H1 (cell line): ENCODE measurements around the gene FRMD5. TPM values are rescaled to one million over a fixed set of nuclear protein-coding genes. Genes with fewer than 3 reads are reported as not detected.

Experiments used
- CTBP2 ChIP-seq: IDR thresholded peaks from 2 replicates; pipeline ENCODE4 v1.7.0; 2011; ENCODE audit warnings: borderline replicate concordance, mild to moderate bottlenecking, moderate library complexity, mixed read lengths, low read length; ENCODE audit not compliant: insufficient read depth, insufficient read length
- HDAC2 ChIP-seq, 2 experiments: fragments of 300-600 bp in 1 of 2; sonication (generic) in 1 of 2; IDR thresholded peaks; 2 replicates each; pipeline ENCODE4 v1.6.1; 2011 to 2012; ENCODE audit warnings: low read depth in 2 of 2, low read length in 2 of 2, mild to moderate bottlenecking in 2 of 2, moderate library complexity in 2 of 2, borderline replicate concordance in 1 of 2, inconsistent platforms in 1 of 2
- SIX5 ChIP-seq: IDR thresholded peaks from 2 replicates; pipeline ENCODE4 v1.6.1; 2011; ENCODE audit warnings: mild to moderate bottlenecking, low read depth, low read length
- SP2 ChIP-seq: IDR thresholded peaks from 2 replicates; pipeline ENCODE4 v1.6.1; 2012; ENCODE audit warnings: mild to moderate bottlenecking, low read length, inconsistent platforms
- TAF7 ChIP-seq: optimal IDR thresholded peaks from 2 replicates; pipeline ENCODE3; 2011; ENCODE audit warnings: low read depth, mild to moderate bottlenecking, inconsistent platforms, low read length, moderate library complexity, borderline replicate concordance
- polyA plus RNA-seq, 7 experiments: library from polyadenylated mRNA; depleted of rRNA in 3 of 7; stranded (reverse) in 5 of 7; unstranded in 2 of 7; fragments of >200 nt in 5 of 7; fragments of 200-250 nt in 2 of 7; gene quantifications; 1 replicate in 5 of 7; 2 replicates in 1 of 7; 4 replicates in 1 of 7; pipeline versions ENCODE4 v1.2.1 to v1.2.3, GENCODE V29; 2011 to 2013; ENCODE audit warnings: missing spikeins in 2 of 7, mixed read lengths in 2 of 7
- total RNA-seq: library from RNA; stranded (reverse); fragmentation: NEBNext Ultra II Directional; extraction: Animal tissue kit (Norgen Biotek cat#: 25700); gene quantifications from 2 replicates; pipeline ENCODE4 v1.2.1, GENCODE V29; 2021
- TF ChIP-seq, protein P1 (sequence below): IDR thresholded peaks from 2 replicates; pipeline ENCODE4 v1.6.1; 2011; ENCODE audit warnings: low read depth, mild to moderate bottlenecking, low read length; ENCODE audit not compliant: insufficient read depth

FRMD5 gene
- total and polyA plus RNA-seq, 2 of the 8 experiments (the other 6 are each of a cell fraction or from before 2014, with no cell fraction given): 10.1 to 12.6 TPM

DNA sequence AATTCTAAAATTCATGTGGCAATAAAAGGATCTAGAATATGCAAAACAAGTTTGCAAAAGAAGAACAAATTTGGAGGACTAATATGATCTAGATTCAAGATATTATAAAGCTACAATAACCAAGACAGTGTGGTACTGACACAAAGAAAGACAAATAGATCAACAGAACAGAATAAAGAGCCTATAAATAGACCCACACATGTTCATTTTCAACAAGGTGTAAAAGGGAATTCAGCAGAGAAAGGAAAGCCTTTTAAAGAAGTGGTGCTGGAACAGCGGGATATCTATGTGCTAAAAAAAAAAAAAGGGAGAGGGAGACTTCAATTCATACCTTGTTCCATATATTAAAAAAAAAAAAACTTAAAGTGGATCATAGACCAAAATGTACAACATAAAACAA, 219.3 kb downstream of the FRMD5 start (continued):
- TF ChIP-seq HDAC2 (IDR thresholded peaks at IDR 0.05; ENCODE audit: borderline replicate concordance in 1 of 2, low read depth in 2 of 2, low read length in 2 of 2) (no peak), TAF7 (no peak), SP2 (no peak), SIX5 (no peak), CTBP2 (no peak)
- TF ChIP-seq, protein P1, sequence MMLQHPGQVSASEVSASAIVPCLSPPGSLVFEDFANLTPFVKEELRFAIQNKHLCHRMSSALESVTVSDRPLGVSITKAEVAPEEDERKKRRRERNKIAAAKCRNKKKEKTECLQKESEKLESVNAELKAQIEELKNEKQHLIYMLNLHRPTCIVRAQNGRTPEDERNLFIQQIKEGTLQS: no peak
- TF ChIP-seq, all 59 proteins: peak for 0
